ENCODE results near the gene PPM1H. TPM values are rescaled to one million over a fixed set of nuclear protein-coding genes. Genes with fewer than 3 reads are reported as not detected.
"Not testable (repeated sequence)": the region's sequence is repeated elsewhere in the genome, so short reads cannot be mapped to it uniquely, and the experiment has no call there.

The PPM1H gene
- total RNA-seq, 2 donors from 2014 or later: 3.3 to 4.3 TPM

DNA sequence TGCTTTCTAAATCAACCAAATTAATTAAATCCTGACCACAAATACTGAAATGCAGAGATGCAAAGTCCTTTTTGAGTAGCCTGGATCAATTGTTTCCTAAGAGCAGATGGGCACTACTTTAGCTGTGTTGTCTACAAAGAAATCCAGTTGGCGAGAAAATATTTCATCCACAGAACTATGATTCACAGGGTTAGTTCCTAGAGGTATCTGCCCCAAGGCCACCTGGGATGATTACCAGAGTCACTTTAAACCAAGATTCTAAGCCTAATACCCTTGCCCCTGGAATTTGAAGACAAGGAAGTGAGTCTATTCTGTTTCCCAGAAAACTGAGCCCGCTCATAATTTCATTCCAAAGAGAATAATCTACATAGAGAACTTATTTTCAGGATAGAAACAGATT is 198.4 kb downstream of the PPM1H start:
- DNase-seq: no peak
- intact Hi-C loops (cut with DNase I): no loop called here
- no peak for ATAC-seq

- ATAC-seq: peak in 1 of 2 donors; percentile 73
- intact Hi-C loops (cut with DNase I): no loop called here
These were observed 202.0 kb downstream of the PPM1H start for GRCh38 chr12:62732861-62733427.

DNA sequence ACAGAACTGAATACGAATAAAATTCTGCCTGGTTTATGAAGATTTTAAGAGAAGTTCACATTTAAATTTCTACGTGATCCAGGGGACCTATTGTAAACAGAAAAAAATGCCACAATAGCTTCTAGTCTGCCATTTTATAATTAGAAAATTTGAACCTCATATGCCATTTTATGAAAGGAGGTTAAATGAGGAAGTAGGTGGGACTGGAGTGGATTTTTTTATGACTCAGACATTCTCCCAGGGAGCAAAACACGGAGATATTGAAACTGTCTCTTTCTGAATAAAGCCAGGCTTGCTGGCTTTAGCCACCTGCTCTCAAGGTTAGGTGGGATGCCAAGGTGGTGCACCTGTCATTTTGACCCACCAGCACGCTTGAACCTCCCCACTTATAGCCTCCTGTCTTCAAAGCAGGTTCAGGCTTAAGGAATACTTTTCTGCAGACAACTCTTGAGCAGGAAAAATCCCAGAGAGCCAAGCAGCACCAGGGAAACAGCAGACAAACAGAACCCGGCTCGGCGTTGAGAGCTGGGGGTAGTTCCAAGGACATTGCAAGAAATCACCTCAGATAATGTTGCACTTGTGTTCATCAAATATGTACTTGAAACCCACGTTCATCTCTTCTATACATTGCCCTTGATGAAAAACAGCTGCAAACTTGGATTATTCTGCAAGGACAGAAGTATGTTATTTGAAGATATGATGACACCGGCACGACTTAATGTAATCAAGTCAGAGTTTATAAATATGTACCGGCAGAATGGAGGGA is 203.7 kb downstream of the PPM1H start:
- intact Hi-C loops (cut with DNase I): no loop called here
- DNase-seq: no peak
- peak; percentile 23 to 69 for ATAC-seq

More at GRCh38 chr12:62732861-62733427, 202.0 kb downstream of the PPM1H start:
- DNase-seq: peak; percentile 34

GRCh38 chr12:62730649-62731048 is 204.3 kb downstream of the PPM1H start:
- DNase-seq (no peak), ATAC-seq (peak in 1 of 2 donors; percentile 11)
- intact Hi-C loops (cut with DNase I): no loop called here

DNA sequence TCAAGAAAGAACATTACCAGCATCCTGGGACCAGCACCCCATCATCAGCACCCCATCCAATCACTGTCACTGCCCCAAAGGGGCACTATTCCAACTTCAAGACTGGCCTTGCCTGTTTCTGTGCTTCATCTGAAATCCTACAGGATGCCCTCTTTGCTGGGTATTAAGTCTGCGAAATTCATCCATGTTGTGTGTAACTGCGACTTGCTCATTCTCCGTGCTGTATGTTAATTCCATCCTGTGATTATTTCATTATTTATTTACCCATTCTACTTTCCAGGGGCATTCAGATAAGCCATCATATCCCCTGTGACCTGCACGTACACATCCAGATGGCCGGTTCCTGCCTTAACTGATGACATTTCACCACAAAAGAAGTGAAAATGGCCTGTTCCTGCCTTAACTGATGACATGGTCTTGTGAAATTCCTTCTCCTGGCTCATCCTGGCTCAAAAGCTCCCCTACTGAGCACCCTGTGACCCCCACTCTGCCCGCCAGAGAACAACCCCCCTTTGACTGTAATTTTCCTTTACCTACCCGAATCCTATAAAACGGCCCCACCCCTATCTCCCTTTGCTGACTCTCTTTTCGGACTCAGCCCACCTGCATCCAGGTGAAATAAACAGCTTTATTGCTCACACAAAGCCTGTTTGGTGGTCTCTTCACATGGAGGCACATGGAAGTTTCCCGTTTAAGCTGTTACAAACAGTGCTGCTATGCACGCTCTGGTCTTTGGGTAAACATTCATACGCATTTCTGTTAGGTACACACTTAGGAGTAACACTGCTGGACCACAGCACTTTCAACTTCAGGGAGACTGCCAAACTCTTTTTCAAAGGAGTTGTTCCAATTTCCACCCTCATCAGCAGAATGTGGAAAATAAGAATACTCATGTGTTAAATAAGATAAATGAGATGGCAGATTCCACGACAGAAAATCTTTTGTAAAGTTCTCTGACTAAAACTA is 205.1 kb downstream of the PPM1H start:
- intact Hi-C loops (cut with DNase I); DNase-seq: not testable (repeated sequence)
- peak in 1 of 2 donors; percentile 17 for ATAC-seq

DNA sequence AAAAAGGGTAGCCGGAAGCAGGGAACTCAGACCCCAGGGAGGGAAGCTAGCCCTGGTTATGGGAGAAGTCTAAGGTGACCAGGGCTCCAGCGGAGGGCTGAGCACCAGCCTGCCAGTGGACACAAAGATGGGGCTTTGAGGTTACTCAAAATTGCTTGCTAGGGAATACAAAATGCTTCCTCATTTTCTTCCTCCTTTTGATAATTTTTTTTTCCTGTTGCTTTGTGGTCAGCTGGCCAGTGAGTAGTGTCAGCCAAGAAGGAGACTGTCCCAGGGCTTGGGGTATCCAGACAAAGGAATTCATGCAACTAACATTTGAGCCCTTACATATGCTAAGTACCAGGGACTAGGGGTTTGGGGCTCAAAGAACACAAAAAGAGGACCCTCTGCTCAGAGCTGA is 206.2 kb downstream of the PPM1H start:
- intact Hi-C loops (cut with DNase I): no loop called here
- no peak for ATAC-seq
- DNase-seq: no peak

GRCh38 chr12:62726471-62726980 is 208.4 kb downstream of the PPM1H start:
- intact Hi-C loops (cut with DNase I): no loop called here
- no peak for ATAC-seq
- DNase-seq: no peak

DNA sequence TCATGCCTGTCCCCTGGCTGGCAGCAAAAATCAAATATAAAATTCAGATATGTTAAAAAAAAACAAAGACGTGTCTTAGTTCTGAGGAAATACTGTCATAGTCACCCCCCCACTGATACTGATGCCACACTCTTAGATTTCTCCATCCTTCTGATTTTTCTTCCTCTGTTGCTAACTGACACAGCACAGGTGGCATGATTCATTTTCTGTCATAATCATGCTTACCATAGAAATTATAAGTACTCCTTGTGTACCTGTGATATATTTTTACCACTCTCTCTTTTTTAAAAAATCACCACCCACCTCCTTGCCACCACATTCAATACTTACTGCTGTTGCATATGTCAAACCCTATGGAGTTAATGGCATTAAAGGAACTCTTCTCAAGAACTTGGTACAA is 209.2 kb downstream of the PPM1H start:
- intact Hi-C loops (cut with DNase I): no loop called here
- DNase-seq (no peak), ATAC-seq (no peak)

DNA sequence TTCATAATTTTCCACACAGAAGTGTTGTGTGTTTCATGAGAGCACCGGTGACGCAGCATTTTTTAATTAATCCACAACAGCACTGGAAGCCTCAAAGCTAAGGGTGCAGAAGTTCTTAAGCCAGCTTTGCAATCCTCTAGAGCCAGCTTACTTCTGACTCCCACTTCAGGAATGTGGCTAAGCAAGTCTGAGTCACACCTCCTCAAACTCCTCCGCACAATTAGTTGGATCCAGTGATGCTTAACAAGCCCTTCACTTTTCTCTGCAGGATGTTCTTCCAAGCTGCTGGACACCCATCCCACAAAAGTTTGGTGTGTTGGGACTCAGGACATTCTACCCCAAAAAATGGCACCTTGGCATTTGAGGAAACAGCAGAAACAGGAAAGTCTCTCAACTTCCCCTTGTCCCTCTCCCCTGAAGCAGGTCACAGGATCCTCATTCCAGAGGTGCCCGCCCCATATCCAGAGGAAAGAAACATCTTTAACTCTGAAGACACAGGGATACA is 210.0 kb downstream of the PPM1H start:
- DNase-seq (no peak), ATAC-seq (peak; percentile 58 to 97)
- intact Hi-C loops (cut with DNase I): no loop called here

DNA sequence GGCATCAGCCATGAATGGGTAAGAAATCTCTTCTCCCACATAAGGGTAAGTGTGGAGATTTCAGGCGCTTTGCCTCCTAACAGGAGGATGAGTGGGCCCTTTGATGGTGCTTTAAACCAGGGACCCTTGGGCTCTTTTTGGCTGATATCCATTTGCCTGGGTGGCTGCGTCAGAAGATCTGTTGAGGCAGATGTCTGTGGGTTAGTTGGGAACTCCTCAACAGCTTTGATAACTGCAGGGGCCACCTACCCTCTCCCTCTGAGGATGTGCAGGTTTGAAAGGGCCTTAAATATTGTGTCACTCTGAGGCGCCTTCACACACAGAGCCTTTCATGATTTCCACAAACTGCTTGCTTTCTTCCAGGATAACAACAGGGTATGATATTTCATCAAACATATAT is 210.7 kb downstream of the PPM1H start:
- ATAC-seq (no peak), DNase-seq (no peak)
- intact Hi-C loops (cut with DNase I): no loop called here

- intact Hi-C loops (cut with DNase I): no loop called here
- DNase-seq (no peak), ATAC-seq (no peak)
These were observed 211.8 kb downstream of the PPM1H start for GRCh38 chr12:62722971-62723680.

- DNase-seq: peak; percentile 51
These were observed 214.2 kb downstream of the PPM1H start for GRCh38 chr12:62720661-62721330.

GRCh38 chr12:62720025-62720424 is 214.9 kb downstream of the PPM1H start:
- intact Hi-C loops (cut with DNase I): no loop called here
- no peak for DNase-seq

More at GRCh38 chr12:62720661-62721330, 214.2 kb downstream of the PPM1H start:
- peak; percentile 59 to 71 for ATAC-seq
- intact Hi-C loops (cut with DNase I): no loop called here

DNA sequence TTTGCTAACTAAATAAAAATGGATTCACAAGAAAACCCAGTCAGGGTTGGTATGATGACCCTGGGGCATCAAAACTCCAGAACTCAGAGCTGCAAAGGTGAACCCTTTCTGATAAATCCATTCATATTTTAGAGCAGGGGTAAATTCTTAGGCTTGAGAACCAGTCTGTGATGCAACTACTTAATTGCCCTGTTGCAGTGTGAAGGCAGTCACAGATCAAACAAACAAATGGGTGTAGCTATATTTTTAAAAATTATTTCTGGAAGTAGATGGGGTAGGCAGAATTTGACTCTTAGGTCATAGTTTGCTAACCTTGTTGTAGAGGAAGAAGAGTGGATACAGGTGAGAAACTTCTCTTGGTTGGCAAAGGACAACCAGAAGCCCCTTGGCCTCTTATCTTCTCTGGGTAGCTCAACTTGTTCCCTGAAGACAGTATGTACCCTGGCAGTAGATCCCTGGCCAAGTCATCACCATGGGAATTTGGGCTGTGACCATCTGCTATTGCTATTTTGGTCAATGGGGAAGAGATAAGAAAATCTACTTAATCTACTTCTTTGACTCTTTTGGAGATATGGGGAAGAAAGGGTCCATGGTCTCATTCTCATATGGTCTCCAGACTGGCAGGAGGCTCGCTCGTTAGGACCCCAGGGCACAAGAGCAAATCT is 216.1 kb downstream of the PPM1H start:
- ATAC-seq (peak in 1 of 2 donors; percentile 14), DNase-seq (no peak)
- intact Hi-C loops (cut with DNase I): no loop called here

More at GRCh38 chr12:62720025-62720424, 214.9 kb downstream of the PPM1H start:
- ATAC-seq: no peak

GRCh38 chr12:62717643-62718042 is 217.3 kb downstream of the PPM1H start:
- DNase-seq: no peak
- intact Hi-C loops (cut with DNase I): no loop called here
- ATAC-seq: no peak

GRCh38 chr12:62716866-62717525 is 218.0 kb downstream of the PPM1H start:
- DNase-seq: no peak
- intact Hi-C loops (cut with DNase I): no loop called here

DNA sequence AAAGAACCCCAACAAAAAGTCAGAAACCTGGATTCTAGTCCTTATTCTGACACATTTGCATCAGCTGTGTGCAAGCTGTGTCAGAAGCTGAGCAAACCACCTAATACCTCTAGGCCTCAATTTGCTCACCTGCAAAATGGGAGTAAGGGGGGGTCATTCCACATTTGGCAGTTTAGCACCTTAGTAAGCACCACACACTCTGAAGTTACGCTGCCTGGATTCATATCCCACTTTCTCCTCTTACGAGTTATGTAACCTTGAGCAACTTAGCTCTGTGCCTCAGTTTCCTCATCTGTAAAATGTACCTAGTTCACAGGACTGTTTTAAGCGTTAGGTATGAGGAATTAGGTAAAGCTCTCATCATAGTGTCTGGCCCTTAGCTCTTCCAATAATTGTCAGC is 218.9 kb downstream of the PPM1H start:
- DNase-seq (no peak), ATAC-seq (no peak)
- intact Hi-C loops (cut with DNase I): no loop called here

More at GRCh38 chr12:62716866-62717525, 218.0 kb downstream of the PPM1H start:
- no peak for ATAC-seq

Measured in left cardiac atrium (tissue), 4 donors.